Neural crest cell (in vitro differentiated cells): ENCODE data around the gene LRCH3. TPM values are rescaled to one million over a fixed set of nuclear protein-coding genes. Genes with fewer than 3 reads are reported as not detected.

ENCODE experiments used
- DNase-seq: peaks from one replicate; pipeline ENCODE4 v3.0.0; 2021; ENCODE audit warnings: low read depth, mixed read lengths, low spot score
- H3K27ac Mint-ChIP-seq: one replicate; pipeline ENCODE4 v1.8.0; 2021; ENCODE audit warnings: mild to moderate bottlenecking, mixed read lengths; ENCODE audit not compliant: unreplicated experiment
- H3K27me3 Mint-ChIP-seq: 2 replicates; pipeline ENCODE4 v1.8.0; 2021; ENCODE audit warnings: low read depth, mild to moderate bottlenecking, mixed read lengths
- H3K36me3 Mint-ChIP-seq: 2 replicates; pipeline ENCODE4 v1.8.0; 2021; ENCODE audit warnings: low read depth, mild to moderate bottlenecking, mixed read lengths
- H3K4me1 Mint-ChIP-seq: 2 replicates; pipeline ENCODE4 v1.8.0; 2021; ENCODE audit warnings: mixed read lengths
- H3K4me3 Mint-ChIP-seq: one replicate; pipeline ENCODE4 v1.8.0; 2021; ENCODE audit warnings: mild to moderate bottlenecking, mixed read lengths
- H3K9me3 Mint-ChIP-seq: 2 replicates; pipeline ENCODE4 v1.8.0; 2021; ENCODE audit warnings: mixed read lengths
- CTCF ChIP-seq: fragments of 200-600 bp; sonication (generic); conservative IDR thresholded peaks from 2 replicates; pipeline ENCODE4 v1.5.0; 2021; ENCODE audit warnings: antibody characterized with exemption, mild to moderate bottlenecking
- total RNA-seq: library from RNA; stranded (reverse); gene quantifications from 2 replicates; pipeline ENCODE4 v1.2.1, GENCODE V29; 2021

Gene LRCH3
- total RNA-seq, 1 donor from 2014 or later = 69.0 TPM

- H3K27ac Mint-ChIP-seq = no peak overlapping the region
- H3K4me1 Mint-ChIP-seq = peaks cover 7% of the 10 kb centered on the region
- H3K36me3 Mint-ChIP-seq = peaks cover 20% of the 10 kb centered on the region
- no peak for TF ChIP-seq CTCF
- DNase-seq = no peak
- no peaks in the 10 kb centered on the region for H3K9me3 Mint-ChIP-seq
- no peak overlapping the region for H3K4me3 Mint-ChIP-seq
- H3K27me3 Mint-ChIP-seq = no peaks in the 10 kb centered on the region
These were observed 46.2 kb downstream of the LRCH3 start for GRCh38 chr3:197837282-197837681.

GRCh38 chr3:197841789-197842188, 50.7 kb downstream of the LRCH3 start:
- no peaks in the 10 kb centered on the region for H3K27me3 Mint-ChIP-seq
- no peak for DNase-seq
- H3K9me3 Mint-ChIP-seq = no peaks in the 10 kb centered on the region
- TF ChIP-seq CTCF = no peak
- H3K4me3 Mint-ChIP-seq = no peak overlapping the region
- no peaks in the 10 kb centered on the region for H3K4me1 Mint-ChIP-seq
- no peak overlapping the region for H3K27ac Mint-ChIP-seq
- peaks cover 24% of the 10 kb centered on the region for H3K36me3 Mint-ChIP-seq

GRCh38 chr3:197846491-197846890, 55.4 kb downstream of the LRCH3 start:
- no peaks in the 10 kb centered on the region for H3K27me3 Mint-ChIP-seq
- H3K9me3 Mint-ChIP-seq = no peaks in the 10 kb centered on the region
- no peak for TF ChIP-seq CTCF
- no peak for DNase-seq
- H3K4me1 Mint-ChIP-seq = no peaks in the 10 kb centered on the region
- peaks cover 25% of the 10 kb centered on the region for H3K36me3 Mint-ChIP-seq
- no peak overlapping the region for H3K27ac Mint-ChIP-seq
- H3K4me3 Mint-ChIP-seq = no peak overlapping the region

- DNase-seq = no peak
- no peak for TF ChIP-seq CTCF
- Mint-ChIP-seq H3K27ac (no peak overlapping the region), H3K9me3 (no peaks in the 10 kb centered on the region), H3K36me3 (peaks cover 23% of the 10 kb centered on the region), H3K4me3 (no peak overlapping the region), H3K4me1 (no peaks in the 10 kb centered on the region), H3K27me3 (no peaks in the 10 kb centered on the region)
These were observed 56.9 kb downstream of the LRCH3 start for GRCh38 chr3:197847866-197848401.

GRCh38 chr3:197854596-197855343, 63.7 kb downstream of the LRCH3 start:
- Mint-ChIP-seq H3K4me1 (peaks cover 12% of the 10 kb centered on the region), H3K27ac (no peak overlapping the region), H3K4me3 (no peak overlapping the region), H3K9me3 (no peaks in the 10 kb centered on the region), H3K27me3 (no peaks in the 10 kb centered on the region), H3K36me3 (peaks cover 21% of the 10 kb centered on the region)
- no peak for DNase-seq
- TF ChIP-seq CTCF = no peak
